Heart left ventricle (tissue), 16 donors: ENCODE data around the gene ZNF747. TPM values are rescaled to one million over a fixed set of nuclear protein-coding genes. Genes with fewer than 3 reads are reported as not detected.

Experiments
- ATAC-seq, 4 donors: fragments of 200-7000 bp; cut with Tn5 transposase; one replicate each; pipeline ENCODE4 v1.9.1; 2020 to 2022; ENCODE audit warnings: moderate library complexity in 4 of 4, mild to moderate bottlenecking in 3 of 4, moderate number of reproducible peaks in 1 of 4
- DNase-seq, 5 donors: peaks; one replicate each; pipeline ENCODE4 v3.0.0-alpha.2; 2020
- H3K27ac ChIP-seq, 12 donors: fragments of 200-600 bp; sonication (generic) in 4 of 12; one replicate each; pipeline versions ENCODE4 v1.5.0 to v1.8.0; 2016 to 2022; ENCODE audit warnings: mild to moderate bottlenecking in 2 of 12
- H3K27me3 ChIP-seq, 9 donors: fragments of 200-600 bp; sonication (generic) in 2 of 9; one replicate each; pipeline versions ENCODE4 v1.5.1 to v1.8.0; 2016 to 2022; ENCODE audit warnings: mild to moderate bottlenecking in 3 of 9
- H3K36me3 ChIP-seq, 9 donors: fragments of 200-600 bp; sonication (generic) in 2 of 9; one replicate each; pipeline versions ENCODE4 v1.5.0 to v1.8.0; 2018 to 2022; ENCODE audit warnings: mild to moderate bottlenecking in 2 of 9
- H3K4me1 ChIP-seq, 12 donors: fragments of 200-600 bp; sonication (generic) in 4 of 12; one replicate each; pipeline versions ENCODE4 v1.5.0 to v1.8.0; 2016 to 2022; ENCODE audit warnings: mild to moderate bottlenecking in 3 of 12
- H3K4me3 ChIP-seq, 12 donors: fragments of 200-600 bp; sonication (generic) in 4 of 12; one replicate each; pipeline versions ENCODE4 v1.5.0 to v1.8.0; 2017 to 2022; ENCODE audit warnings: mild to moderate bottlenecking in 9 of 12, moderate library complexity in 4 of 12
- H3K9me3 ChIP-seq, 12 donors: fragments of 200-600 bp; sonication (generic) in 4 of 12; one replicate each; pipeline versions ENCODE4 v1.5.0 to v1.8.0; 2016 to 2022; ENCODE audit warnings: mild to moderate bottlenecking in 1 of 12
- POLR2A ChIP-seq, 2 donors: fragments of 450-650 bp; IDR thresholded peaks; one replicate each; pipeline ENCODE4 v1.6.1; 2017; ENCODE audit warnings: antibody characterized with exemption in 2 of 2, mild to moderate bottlenecking in 2 of 2, moderate library complexity in 2 of 2
- WGBS, 4 donors: extraction: QIAGEN DNeasy Blood & Tissue Kit in 2 of 4; methylation state at CpG; one replicate each; pipeline versions ENCODE4 v1.1.5 to v1.1.7; 2013 to 2018; 5-methylcytosine and 5-hydroxymethylcytosine counted together
- intact Hi-C, 10 donors: fragments of 100-400 bp; cut with DNase I; formaldehyde crosslinking; loops; one replicate each; pipeline versions ENCODE4 v1.11.1 to v1.14.2; 2022
- polyA plus RNA-seq, 2 donors: library from polyadenylated mRNA; stranded (reverse); fragments of 200-250 nt; gene quantifications; one replicate each; pipeline ENCODE4 v1.2.3, GENCODE V29; 2013
- total RNA-seq, 9 donors: library from RNA; depleted of rRNA in 2 of 9; stranded (reverse); fragments of >200 nt in 2 of 9; fragmentation: NEBNext Ultra II Directional in 3 of 9; extraction: Animal tissue kit (Norgen Biotek cat#: 25700) in 3 of 9; gene quantifications; one replicate each; pipeline versions ENCODE4 v1.1.0 to v1.2.4, GENCODE V29; 2016 to 2023
- TF ChIP-seq, protein P1 (sequence below), 12 donors: fragments of 200-600 bp; sonication (generic) in 4 of 12; IDR thresholded peaks; one replicate each; pipeline versions ENCODE4 v1.5.0 to v1.8.0; 2018 to 2022; ENCODE audit warnings: antibody characterized with exemption in 12 of 12, mild to moderate bottlenecking in 5 of 12
- donor health status: ischemic (EF 13 %, LVEDD 7.1; RV severe dilation, severe dysfunction).
- donor health status: healthy with polysubstance abuse.
- donor health status: DM: no; HTN: yes; CAD: no.
- donor health status: DM: no; HTN: no; CAD: no.
- donor health status: ischemic (EF 25% LVEDD 6.9; RV normal size, moderate dysfunction).
- donor health status: ischemic (EF 25% LVEDD 5.7; RV mildly dilated, moderate dysfunction).
- donor health status: healthy.
- donor health status: DM: yes; HTN: yes; CAD: no.
- donor health status: ischemic (EF 35%, LVEDD 5.7; RV mildly dilated, moderate dysfunction).
- donor health status: nonischemic (EF 11% LVEDD 7.7; RV severe dilation, severe dysfunction).
- donor health status: DM: yes; HTN: yes; CAD: no.
- donor health status: PGD.
- donor health status: ischemic (EF 29% LVEDD 5.4; RV normal size, mild dysfunction).
- donor health status: nonischemic (EF 23%, LVEDD 6.1; RV moderate dilation, normal function).

ZNF747 gene
- total and polyA plus RNA-seq, 11 donors: 8.6 to 15.2 (median 9.6) TPM

DNA sequence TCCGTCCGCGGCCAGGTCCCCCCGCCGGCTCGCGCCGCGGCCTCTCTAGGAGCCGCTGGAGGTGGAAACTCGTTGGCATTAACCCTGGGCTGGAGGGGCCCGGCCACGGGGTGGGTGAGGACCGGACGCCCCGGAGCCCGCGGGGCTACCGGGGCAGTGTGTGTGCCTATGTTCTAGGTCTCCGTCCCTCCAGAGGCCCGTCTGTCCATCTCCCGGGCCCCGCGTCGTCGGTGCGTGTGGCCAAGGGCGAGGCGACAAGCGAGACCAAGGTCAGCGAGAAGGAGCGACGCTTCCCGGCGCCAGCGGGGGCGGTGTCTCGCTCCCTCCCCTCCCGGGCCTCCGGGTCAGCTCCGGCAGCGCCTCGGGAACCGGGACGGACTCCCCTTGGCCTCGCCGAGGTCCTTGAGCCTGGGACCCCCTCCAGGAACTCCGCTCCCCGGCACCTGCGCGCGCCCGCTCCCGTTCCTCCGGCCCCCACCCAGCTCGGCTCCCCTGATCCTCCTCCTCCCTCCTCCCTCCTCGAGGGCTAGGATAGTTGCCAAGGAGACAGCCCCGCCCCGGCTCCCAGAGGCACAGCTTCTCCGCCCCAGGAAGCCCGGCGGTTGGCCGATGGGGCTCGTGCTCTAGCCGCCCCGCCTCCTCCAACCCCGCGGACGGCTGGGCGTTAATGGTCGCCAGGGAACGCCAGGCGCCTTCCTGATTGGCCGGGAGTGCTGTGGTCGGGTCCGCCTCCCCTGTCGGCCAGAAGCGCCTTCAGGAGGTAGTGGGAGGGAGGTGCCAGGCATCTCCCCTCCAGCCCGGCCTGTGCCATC, 7.6 kb downstream of the ZNF747 start:
- Histone ChIP-seq H3K9me3 (no peaks in the 10 kb centered on the region), H3K36me3 (peaks cover 0 to 29% (median 21%) of the 10 kb centered on the region in 9 donors), H3K4me3 (peak overlapping the region; percentile 35 to 98 (median 86)), H3K27me3 (no peaks in the 10 kb centered on the region), H3K4me1 (peaks cover 0 to 44% (median 19%) of the 10 kb centered on the region in 12 donors), H3K27ac (peak overlapping the region; percentile 95 to 100 (median 99))
- DNase-seq (peak; percentile 99 to 100 (median 99)), ATAC-seq (peak; percentile 93 to 97 (median 94))
- TF ChIP-seq POLR2A (IDR thresholded peaks at IDR 0.05): peak; percentile 38 to 86
- TF ChIP-seq, protein P1, sequence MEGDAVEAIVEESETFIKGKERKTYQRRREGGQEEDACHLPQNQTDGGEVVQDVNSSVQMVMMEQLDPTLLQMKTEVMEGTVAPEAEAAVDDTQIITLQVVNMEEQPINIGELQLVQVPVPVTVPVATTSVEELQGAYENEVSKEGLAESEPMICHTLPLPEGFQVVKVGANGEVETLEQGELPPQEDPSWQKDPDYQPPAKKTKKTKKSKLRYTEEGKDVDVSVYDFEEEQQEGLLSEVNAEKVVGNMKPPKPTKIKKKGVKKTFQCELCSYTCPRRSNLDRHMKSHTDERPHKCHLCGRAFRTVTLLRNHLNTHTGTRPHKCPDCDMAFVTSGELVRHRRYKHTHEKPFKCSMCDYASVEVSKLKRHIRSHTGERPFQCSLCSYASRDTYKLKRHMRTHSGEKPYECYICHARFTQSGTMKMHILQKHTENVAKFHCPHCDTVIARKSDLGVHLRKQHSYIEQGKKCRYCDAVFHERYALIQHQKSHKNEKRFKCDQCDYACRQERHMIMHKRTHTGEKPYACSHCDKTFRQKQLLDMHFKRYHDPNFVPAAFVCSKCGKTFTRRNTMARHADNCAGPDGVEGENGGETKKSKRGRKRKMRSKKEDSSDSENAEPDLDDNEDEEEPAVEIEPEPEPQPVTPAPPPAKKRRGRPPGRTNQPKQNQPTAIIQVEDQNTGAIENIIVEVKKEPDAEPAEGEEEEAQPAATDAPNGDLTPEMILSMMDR (IDR thresholded peaks at IDR 0.05): peak in 10 of 12 donors; percentile 5 to 53 (median 28)
- WGBS, 4 donors: 0 to 1% (median 0%) methylated on average over 17 to 79 of the region's 79 CpGs
- intact Hi-C loops: loop anchor here in 9 of 10 donors (1.0 to 10.0 kb wide), 11 partner anchors 31 to 462 kb away; partner anchors contain the start of genes SEPHS2 (in 8 of the 9), ZNF785 (in 3 of the 9), FBRS (in 2 of the 9) and ZNF688 (in 2 of the 9)

DNA sequence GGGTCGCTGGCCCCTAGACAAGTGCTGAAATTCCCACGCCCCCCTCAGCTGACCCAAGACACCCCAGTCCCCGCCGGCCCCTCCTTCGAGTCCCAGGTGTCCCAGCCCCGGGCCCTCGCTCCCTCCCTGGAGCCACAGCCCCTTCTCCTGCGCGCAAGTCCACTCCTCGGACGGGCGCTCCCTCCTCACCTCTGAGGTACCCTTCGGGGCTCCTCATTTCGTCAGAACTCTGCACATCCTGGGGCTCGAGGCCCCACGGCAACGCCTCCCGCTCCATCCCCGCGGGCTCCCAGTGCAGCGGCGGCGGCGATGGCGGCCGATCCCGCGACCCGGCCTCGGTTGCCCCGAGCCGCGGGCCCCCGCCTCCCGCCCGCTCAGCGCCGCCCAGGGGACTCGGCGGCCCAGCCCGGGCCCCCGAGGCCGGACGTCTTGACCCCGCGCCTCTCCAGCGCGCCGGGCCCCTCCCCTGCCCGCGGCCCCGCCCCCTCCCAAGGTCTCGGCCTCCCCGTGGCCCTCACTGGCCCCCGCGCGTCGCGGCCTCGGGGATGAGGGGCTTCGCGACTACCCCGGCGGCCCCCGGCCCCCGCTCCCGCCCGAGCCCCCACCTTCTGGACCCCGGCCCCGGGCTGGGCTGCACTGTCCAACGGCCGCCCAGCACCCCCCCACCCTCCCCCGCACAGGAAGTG, 8.4 kb downstream of the ZNF747 start, which contains the start of gene ZNF768:
ZNF768 (minus strand) TSS at position 430 of the 686 bp plus-strand sequence; CDS start at position 277, 153 bp downstream.
- WGBS, 4 donors: 0 to 1% (median 1%) methylated on average over 2 to 73 of the region's 73 CpGs
- intact Hi-C loops: loop anchor here in 9 of 10 donors (2.0 to 10.0 kb wide), 10 partner anchors 46 to 461 kb away; partner anchors contain the start of genes SEPHS2 (in 8 of the 9), ZNF785 (in 3 of the 9), FBRS (in 2 of the 9) and ZNF688 (in 2 of the 9)

DNA sequence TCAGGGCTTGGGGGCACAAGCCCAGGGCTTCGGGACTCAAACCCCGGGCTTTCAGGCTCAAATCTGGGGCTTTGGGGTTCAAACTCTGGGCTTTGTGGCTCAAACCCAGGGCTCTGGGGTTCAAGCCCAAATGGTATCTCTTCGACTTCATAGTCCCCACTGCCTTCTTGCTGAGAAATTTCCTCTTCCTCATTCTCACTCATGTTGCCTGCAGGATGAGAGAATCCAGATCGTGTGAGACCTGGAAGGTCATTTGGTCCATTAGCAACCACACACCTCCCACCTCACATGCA, 8.9 kb downstream of the ZNF747 start:
- 55 to 66% (median 60%) methylated on average over 4 of the region's 4 CpGs for WGBS, 4 donors
- H3K4me3 ChIP-seq: peak overlapping the region; percentile 35 to 98 (median 86)
- H3K27ac ChIP-seq: peak overlapping the region; percentile 95 to 100 (median 99)
- no peaks in the 10 kb centered on the region for H3K9me3 ChIP-seq
- peaks cover 0 to 44% (median 19%) of the 10 kb centered on the region in 12 donors for H3K4me1 ChIP-seq
- ATAC-seq: no peak
- no peaks in the 10 kb centered on the region for H3K27me3 ChIP-seq
- intact Hi-C loops: loop anchor here in 9 of 10 donors (2.0 to 10.0 kb wide), 10 partner anchors 47 to 461 kb away; partner anchors contain the start of genes SEPHS2 (in 8 of the 9), ZNF785 (in 3 of the 9), FBRS (in 2 of the 9) and ZNF688 (in 2 of the 9)
- peaks cover 0 to 16% (median 9%) of the 10 kb centered on the region in 9 donors for H3K36me3 ChIP-seq
- TF ChIP-seq POLR2A (IDR thresholded peaks at IDR 0.05): no peak
- TF ChIP-seq, protein P1 (IDR thresholded peaks at IDR 0.05): no peak
- DNase-seq: no peak

More for the DNA sequence above, 8.4 kb downstream of the ZNF747 start, which contains the start of gene ZNF768:
- peak in 1 of 2 donors; percentile 30 for TF ChIP-seq POLR2A (IDR thresholded peaks at IDR 0.05)
- TF ChIP-seq, protein P1 (IDR thresholded peaks at IDR 0.05): no peak
- peak in 3 of 5 donors; percentile 46 to 88 (median 58) for DNase-seq
- ATAC-seq: peak in 3 of 4 donors; percentile 5 to 66 (median 64)
- Histone ChIP-seq H3K27me3 (no peaks in the 10 kb centered on the region), H3K4me1 (peaks cover 0 to 44% (median 19%) of the 10 kb centered on the region in 12 donors), H3K9me3 (no peaks in the 10 kb centered on the region), H3K4me3 (peak within 1 kb of the TSS; percentile 35 to 98 (median 86)), H3K36me3 (peaks cover 0 to 21% (median 14%) of the 10 kb centered on the region in 9 donors), H3K27ac (peak within 1 kb of the TSS; percentile 95 to 100 (median 99))
